Nasal cavity respiratory epithelium epithelial cell of viscerocranial mucosa (primary cell): Measurements from ENCODE around the gene SKOR2. TPM values are rescaled to one million over a fixed set of nuclear protein-coding genes. Genes with fewer than 3 reads are reported as not detected.

ENCODE experiments used
- total RNA-seq: library from RNA; depleted of rRNA; stranded (reverse); fragments of >200 nt; gene quantifications from 2 replicates; pipeline ENCODE4 v1.2.3, GENCODE V29; 2014

The SKOR2 gene, protein sequence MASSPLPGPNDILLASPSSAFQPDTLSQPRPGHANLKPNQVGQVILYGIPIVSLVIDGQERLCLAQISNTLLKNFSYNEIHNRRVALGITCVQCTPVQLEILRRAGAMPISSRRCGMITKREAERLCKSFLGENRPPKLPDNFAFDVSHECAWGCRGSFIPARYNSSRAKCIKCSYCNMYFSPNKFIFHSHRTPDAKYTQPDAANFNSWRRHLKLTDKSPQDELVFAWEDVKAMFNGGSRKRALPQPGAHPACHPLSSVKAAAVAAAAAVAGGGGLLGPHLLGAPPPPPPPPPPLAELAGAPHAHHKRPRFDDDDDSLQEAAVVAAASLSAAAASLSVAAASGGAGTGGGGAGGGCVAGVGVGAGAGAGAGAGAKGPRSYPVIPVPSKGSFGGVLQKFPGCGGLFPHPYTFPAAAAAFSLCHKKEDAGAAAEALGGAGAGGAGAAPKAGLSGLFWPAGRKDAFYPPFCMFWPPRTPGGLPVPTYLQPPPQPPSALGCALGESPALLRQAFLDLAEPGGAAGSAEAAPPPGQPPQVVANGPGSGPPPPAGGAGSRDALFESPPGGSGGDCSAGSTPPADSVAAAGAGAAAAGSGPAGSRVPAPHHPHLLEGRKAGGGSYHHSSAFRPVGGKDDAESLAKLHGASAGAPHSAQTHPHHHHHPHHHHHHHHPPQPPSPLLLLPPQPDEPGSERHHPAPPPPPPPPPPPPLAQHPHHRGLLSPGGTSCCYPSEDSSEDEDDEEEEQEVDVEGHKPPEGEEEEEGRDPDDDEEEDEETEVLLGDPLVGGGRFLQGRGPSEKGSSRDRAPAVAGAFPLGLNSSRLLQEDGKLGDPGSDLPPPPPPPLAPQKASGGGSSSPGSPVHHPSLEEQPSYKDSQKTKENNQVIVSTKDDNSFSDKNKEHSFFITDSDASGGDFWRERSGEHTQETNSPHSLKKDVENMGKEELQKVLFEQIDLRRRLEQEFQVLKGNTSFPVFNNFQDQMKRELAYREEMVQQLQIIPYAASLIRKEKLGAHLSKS
- not detected in 2 replicates for total RNA-seq

DNA sequence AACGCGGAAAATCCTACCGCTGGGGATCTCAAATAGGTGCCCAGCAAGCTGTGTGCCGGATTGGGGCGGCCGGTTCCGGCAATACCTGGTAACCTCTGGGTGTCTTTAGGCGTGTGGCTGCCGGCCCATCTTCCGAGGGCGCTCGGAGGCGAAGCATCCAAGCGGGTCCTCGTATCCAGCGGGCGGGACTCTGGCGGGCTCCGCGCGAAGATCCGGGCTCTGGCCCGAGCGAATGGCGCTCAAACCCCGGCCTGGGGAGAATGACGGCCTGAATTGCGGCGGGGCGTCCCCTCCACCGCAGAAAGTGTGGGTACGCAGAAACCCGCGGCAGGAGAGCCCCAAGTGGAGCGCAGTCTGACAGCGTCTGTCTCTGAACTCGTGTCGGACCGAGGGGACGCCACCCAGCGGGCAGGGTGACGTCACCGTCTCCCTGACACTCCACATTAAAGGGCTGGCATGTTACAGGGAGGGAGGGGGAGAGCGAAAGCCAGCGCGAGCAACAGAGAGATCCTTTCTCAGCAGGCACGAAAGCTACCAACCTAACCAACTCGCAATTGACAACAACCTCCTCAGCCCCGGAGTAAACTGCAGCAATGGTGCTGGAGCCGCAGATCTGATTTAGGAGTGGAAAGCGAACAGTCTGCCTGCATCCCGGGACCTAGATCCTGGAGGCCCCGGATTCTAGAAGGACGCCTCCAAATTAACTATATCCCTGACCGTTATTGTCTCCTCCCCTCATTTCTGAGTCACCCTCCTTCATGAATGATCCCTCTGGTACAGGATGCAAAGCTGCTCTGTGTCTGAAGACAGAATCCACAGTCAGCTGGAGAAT lies at the start of gene SKOR2:
TSS of gene SKOR2 (minus strand) at position 372 of the 832 bp plus-strand sequence. CDS start 2,477 bp downstream, outside the sequence.

DNA sequence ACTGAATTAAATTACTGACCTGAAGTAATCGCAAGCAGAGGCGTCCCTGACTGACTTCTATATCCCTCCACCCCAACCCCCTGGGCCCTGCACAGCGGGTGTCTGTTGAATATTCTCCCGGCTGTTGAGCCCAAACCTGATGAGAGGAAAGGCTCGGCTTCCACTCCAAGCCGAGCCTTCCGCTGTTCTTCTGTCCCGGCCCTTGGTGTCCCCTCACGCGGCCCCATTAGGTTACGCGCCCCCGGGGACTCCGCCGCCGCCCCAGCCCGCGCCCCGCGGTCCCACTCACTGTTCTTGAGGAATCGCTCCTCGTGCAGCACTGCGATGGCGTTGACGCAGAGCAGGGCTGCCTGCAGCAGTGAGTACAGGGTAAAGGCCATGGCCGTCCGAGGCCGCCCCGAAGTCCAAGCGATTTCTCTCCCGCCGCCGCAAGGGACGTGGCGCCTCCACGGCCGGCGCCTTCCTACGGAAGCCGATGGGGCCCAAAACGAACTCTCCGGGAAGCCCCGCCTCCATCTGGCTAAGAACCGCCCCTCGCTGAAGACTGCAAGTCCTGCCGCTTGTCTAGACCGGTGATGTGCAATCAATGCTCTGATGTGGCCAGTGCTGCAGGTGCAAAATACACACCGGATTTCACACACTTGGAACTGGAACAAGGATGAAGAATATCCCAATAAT lies 75.4 kb downstream of the SKOR2 start, which contains the start of gene IER3IP1:
TSS of gene IER3IP1 (minus strand) at position 467 of the 678 bp plus-strand sequence. CDS start at position 380, 87 bp downstream.

Other genes with a start within 250 kb of the SKOR2 start
- gene ELOA2, start 216.0 kb downstream of the SKOR2 start, total RNA-seq, result not detected in 2 replicates
- 15.7 and 26.2 TPM in 2 replicates for gene HDHD2, start 101.2 kb downstream of the SKOR2 start, total RNA-seq
- 28.3 and 34.5 TPM in 2 replicates for gene IER3IP1, start 75.3 kb downstream of the SKOR2 start, total RNA-seq